ENCODE results near the gene BAIAP2L2.
A peak's percentile ranks its signal among the peaks of the same experiment; 100 is the strongest.
"Not testable (repeated sequence)": the region's sequence is repeated elsewhere in the genome, so short reads cannot be mapped to it uniquely, and the experiment has no call there.

Gene BAIAP2L2

GRCh38 chr22:38085501-38085900 lies 25.0 kb downstream of the BAIAP2L2 start:
- Mint-ChIP-seq H3K4me1 (peaks cover 4 to 14% of the 10 kb centered on the region in 2 donors), H3K27ac (no peak overlapping the region), H3K36me3 (peaks cover 7 to 10% of the 10 kb centered on the region in 2 donors), H3K4me3 (no peak overlapping the region), H3K27me3 (peaks cover 20 to 65% of the 10 kb centered on the region in 2 donors), H3K9me3 (no peaks in the 10 kb centered on the region)
- DNase-seq: no peak
- no peak for ATAC-seq (replicated peaks)

DNA sequence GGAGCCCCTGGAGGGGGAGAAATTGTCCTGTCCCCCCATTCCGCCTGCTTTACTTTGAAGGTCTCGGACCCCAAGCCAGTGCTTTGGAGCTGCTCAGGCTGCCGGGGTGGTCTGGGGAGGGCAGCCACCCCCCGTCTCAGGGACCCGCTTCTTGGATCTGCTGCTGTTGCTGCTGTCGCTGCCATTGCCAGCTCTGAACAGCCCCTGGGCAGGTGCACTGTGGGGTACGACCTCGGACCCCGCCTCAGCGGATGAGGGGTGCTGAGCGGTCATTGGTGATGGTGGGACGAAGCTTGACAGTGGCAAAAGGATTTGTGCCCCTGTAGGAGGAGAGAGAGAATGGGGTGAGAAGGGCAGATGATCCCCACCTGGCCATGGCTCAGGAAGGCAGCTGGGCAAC lies 25.4 kb downstream of the BAIAP2L2 start:
- Mint-ChIP-seq H3K27me3 (peaks cover 24 to 67% of the 10 kb centered on the region in 2 donors), H3K27ac (no peak overlapping the region), H3K4me1 (peaks cover 4 to 14% of the 10 kb centered on the region in 2 donors), H3K9me3 (no peaks in the 10 kb centered on the region), H3K4me3 (no peak overlapping the region), H3K36me3 (peaks cover 10% of the 10 kb centered on the region in 2 donors)
- DNase-seq (no peak), ATAC-seq (replicated peaks) (no peak)

DNA sequence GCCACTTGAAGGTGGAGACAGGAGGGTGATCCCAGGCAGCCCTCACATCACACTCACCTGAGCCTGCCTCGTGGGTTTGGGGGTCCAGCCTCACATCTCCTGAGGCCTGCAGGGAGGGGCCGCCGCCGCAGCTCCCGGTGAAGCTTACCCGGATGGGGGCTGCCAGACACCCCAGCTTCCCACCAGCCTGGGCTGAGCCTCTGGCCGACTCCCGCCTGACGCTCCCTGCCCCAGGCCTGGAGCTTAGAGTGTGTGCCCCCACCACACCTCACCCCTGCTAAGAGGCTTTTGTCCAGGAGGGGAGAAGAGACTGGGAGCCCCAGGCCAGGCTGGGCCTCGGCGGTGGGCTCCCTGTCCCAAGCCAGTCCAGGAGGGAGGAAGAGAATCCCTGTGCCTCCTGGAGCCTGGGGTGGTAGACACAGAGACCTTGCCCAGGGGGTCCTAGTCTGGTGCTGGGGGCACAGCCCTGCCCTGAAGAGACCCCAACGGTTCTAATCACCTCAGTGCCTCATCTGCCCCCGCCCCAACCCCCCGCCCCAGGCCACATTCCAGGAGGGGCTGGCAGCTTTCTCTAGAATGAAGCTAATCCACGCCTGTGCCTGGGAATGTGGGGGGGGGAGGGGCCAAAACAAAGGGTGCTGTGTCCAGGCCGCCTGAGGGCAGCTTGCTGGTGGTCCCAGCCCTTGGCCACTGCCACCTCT lies 26.4 kb downstream of the BAIAP2L2 start, which contains the start of gene SLC16A8:
TSS of gene SLC16A8 (minus strand) at position 254 of the 701 bp plus-strand sequence. CDS start 1,311 bp downstream, outside the sequence.
- no peak within 1 kb of the TSS for H3K27ac Mint-ChIP-seq
- no peak for ATAC-seq (replicated peaks)
- no peak for DNase-seq
- H3K36me3 Mint-ChIP-seq: peaks cover 14 to 16% of the 10 kb centered on the region in 2 donors
- no peak within 1 kb of the TSS for H3K4me3 Mint-ChIP-seq
- H3K4me1 Mint-ChIP-seq: peaks cover 4 to 14% of the 10 kb centered on the region in 2 donors
- no peaks in the 10 kb centered on the region for H3K9me3 Mint-ChIP-seq
- peaks cover 29 to 68% of the 10 kb centered on the region in 2 donors for H3K27me3 Mint-ChIP-seq

DNA sequence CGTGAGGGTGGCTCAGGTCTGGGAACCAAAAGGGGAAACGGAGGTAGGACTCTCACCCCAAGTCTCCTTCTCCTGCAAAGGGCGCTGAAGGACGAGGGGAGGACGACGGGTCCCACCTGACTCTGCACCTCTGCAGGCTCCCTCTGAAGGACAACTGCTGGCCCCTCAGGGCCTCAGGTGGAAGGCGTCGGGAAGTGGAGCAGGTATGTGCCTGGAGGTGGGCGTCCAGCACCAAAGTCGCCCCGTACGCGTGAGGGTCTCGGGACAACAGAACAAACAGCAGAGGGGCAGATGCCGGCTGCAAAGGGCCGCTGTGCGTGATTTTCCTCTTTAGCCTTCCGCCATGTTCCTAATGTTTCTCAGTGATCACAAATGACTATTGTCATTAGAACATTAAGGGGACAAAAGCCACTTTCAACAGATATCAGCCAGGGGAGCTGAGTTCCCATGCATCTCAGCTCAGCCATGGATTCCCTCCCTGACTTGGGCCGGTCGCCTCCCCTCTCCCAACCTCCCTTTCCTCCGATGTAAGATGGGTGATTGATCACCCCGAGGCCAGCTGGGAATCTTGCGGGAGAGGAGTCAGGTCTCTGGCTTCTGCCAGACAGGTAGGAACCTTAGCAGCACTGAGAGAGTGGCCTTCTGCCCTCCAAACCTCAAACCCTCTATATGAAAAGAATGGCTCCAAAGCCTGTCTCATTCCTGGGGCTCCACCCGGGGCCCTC lies 27.3 kb downstream of the BAIAP2L2 start:
- no peak for ATAC-seq (replicated peaks)
- Mint-ChIP-seq H3K27me3 (peaks cover 26 to 65% of the 10 kb centered on the region in 2 donors), H3K27ac (no peak overlapping the region), H3K36me3 (peaks cover 13 to 16% of the 10 kb centered on the region in 2 donors), H3K4me1 (peaks cover 4 to 14% of the 10 kb centered on the region in 2 donors), H3K4me3 (no peak overlapping the region), H3K9me3 (no peaks in the 10 kb centered on the region)
- DNase-seq: no peak

- no peak for DNase-seq
- Mint-ChIP-seq H3K9me3 (no peaks in the 10 kb centered on the region), H3K4me1 (peaks cover 4 to 14% of the 10 kb centered on the region in 2 donors), H3K36me3 (peaks cover 9 to 10% of the 10 kb centered on the region in 2 donors), H3K27ac (no peak overlapping the region), H3K4me3 (peak overlapping the region; percentile 25 to 50), H3K27me3 (peaks cover 17 to 55% of the 10 kb centered on the region in 2 donors)
- peak; percentile 61 to 64 for ATAC-seq (replicated peaks)
These were observed 28.3 kb downstream of the BAIAP2L2 start for GRCh38 chr22:38081941-38082828.

- peak overlapping the region; percentile 21 to 39 for H3K4me3 Mint-ChIP-seq
- H3K36me3 Mint-ChIP-seq: peaks cover 9 to 10% of the 10 kb centered on the region in 2 donors
- H3K27me3 Mint-ChIP-seq: peaks cover 17 to 53% of the 10 kb centered on the region in 2 donors
- ATAC-seq (replicated peaks) (peak in 1 of 2 donors; percentile 3), DNase-seq (no peak)
- no peaks in the 10 kb centered on the region for H3K9me3 Mint-ChIP-seq
- no peak overlapping the region for H3K27ac Mint-ChIP-seq
- H3K4me1 Mint-ChIP-seq: peaks cover 4 to 14% of the 10 kb centered on the region in 2 donors
These were observed 28.9 kb downstream of the BAIAP2L2 start for GRCh38 chr22:38081636-38081940.

- Mint-ChIP-seq H3K27me3 (peaks cover 17 to 48% of the 10 kb centered on the region in 2 donors), H3K27ac (no peak overlapping the region), H3K36me3 (peaks cover 7 to 9% of the 10 kb centered on the region in 2 donors), H3K9me3 (no peaks in the 10 kb centered on the region), H3K4me3 (peak overlapping the region in 1 of 2 donors; percentile 63), H3K4me1 (peaks cover 4 to 14% of the 10 kb centered on the region in 2 donors)
- ATAC-seq (replicated peaks): peak; percentile 52 to 61
- no peak for DNase-seq
These were observed 29.4 kb downstream of the BAIAP2L2 start for GRCh38 chr22:38080850-38081635.

GRCh38 chr22:38080474-38080849 lies 30.0 kb downstream of the BAIAP2L2 start:
- Mint-ChIP-seq H3K9me3 (no peaks in the 10 kb centered on the region), H3K27me3 (peaks cover 17 to 47% of the 10 kb centered on the region in 2 donors), H3K4me1 (peaks cover 4 to 14% of the 10 kb centered on the region in 2 donors), H3K36me3 (peaks cover 8 to 9% of the 10 kb centered on the region in 2 donors), H3K27ac (peak overlapping the region; percentile 57), H3K4me3 (no peak overlapping the region)
- DNase-seq: no peak
- ATAC-seq (replicated peaks): no peak

- DNase-seq (no peak), ATAC-seq (replicated peaks) (no peak)
- no peaks in the 10 kb centered on the region for H3K9me3 Mint-ChIP-seq
- H3K27ac Mint-ChIP-seq: no peak overlapping the region
- peaks cover 8 to 11% of the 10 kb centered on the region in 2 donors for H3K36me3 Mint-ChIP-seq
- peaks cover 17 to 46% of the 10 kb centered on the region in 2 donors for H3K27me3 Mint-ChIP-seq
- no peak overlapping the region for H3K4me3 Mint-ChIP-seq
- peaks cover 4 to 14% of the 10 kb centered on the region in 2 donors for H3K4me1 Mint-ChIP-seq
These were observed 30.7 kb downstream of the BAIAP2L2 start for GRCh38 chr22:38079804-38080203.

DNA sequence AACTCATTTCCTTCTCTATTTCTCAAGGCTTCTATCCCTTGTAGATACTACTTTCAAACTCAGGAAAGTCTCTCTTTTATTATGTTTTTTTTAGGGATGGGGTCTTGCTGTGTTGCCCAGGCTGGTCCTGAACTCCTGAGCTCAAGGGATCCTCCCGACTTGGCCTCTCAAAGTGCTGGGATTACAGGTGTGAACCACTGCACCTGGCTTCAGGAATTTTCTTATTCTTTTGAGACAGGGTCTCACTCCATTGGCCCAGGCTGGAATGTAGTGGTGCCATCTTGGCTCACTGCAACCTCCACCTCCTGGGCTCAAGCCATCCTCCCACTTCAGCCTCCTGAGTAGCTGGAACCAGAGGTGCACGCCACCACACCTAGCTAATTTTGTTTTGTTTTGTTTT lies 31.3 kb downstream of the BAIAP2L2 start:
- not testable (repeated sequence) for H3K9me3 Mint-ChIP-seq; H3K4me3 Mint-ChIP-seq; DNase-seq; ATAC-seq (replicated peaks); H3K27ac Mint-ChIP-seq
- Mint-ChIP-seq H3K36me3 (peaks cover 8 to 13% of the 10 kb centered on the region in 2 donors), H3K4me1 (peaks cover 4 to 14% of the 10 kb centered on the region in 2 donors), H3K27me3 (peaks cover 17 to 42% of the 10 kb centered on the region in 2 donors)

DNA sequence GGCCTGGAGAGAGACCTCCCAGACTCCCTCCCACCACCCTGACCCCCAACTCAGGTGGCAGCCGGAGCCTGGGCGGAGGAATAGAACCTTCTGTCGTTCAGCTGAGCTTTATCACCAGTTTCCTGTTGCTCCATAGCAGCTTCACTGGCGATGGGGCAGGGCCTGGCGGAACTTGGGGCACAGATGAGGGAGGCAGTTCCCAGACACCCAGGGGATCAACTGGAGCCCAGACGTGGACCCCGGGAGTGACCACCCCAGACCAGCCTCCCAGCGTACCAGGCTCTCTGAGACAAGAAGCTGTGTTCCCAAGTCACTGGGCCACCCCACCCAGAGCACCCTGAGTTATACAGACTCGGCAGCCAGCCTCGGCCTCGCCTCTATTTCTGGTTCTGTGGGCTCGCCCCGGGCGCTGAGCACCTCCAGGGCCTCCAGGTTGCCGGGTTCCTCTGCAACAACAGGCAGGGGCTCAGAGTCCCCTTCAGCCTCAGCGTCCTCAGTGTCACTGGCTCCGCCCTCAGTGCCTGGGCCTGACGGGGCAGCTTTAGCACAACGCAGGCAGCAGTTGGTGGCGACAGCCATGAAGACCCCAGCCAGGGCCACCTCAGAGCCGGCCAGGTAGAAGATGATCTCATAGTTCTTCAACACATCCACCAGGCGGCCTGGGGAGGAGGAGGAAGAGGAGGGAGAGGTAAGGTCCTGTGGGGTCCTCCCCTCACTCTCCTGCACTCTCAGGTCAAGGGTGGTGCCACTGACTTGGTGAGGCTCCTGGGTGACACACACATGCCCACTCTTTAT lies 32.2 kb downstream of the BAIAP2L2 start:
- Mint-ChIP-seq H3K4me1 (peaks cover 4 to 14% of the 10 kb centered on the region in 2 donors), H3K36me3 (peaks cover 14 to 20% of the 10 kb centered on the region in 2 donors), H3K27ac (no peak overlapping the region), H3K4me3 (no peak overlapping the region), H3K27me3 (peaks cover 15 to 33% of the 10 kb centered on the region in 2 donors), H3K9me3 (no peaks in the 10 kb centered on the region)
- ATAC-seq (replicated peaks): no peak
- DNase-seq: no peak

DNA sequence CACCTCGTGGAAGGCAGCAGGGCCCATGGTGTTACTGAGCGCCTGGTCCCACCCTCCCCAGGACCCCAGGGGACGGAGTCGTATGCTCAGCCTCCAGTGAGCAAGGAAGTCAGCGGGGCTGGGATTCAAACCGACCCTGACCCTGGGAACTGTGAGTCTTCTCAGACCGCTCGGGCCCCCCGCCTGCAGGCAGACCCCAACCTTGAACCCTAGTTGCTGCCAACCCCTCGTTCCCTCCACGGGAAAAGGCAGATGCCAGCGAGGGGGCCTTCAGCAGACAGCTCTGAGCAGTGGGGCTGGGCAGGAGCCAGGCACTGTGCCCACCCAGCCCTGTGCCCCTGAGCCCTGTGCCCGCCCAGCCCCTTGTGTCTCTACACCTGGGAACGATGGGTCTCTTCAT lies 32.9 kb downstream of the BAIAP2L2 start:
- Mint-ChIP-seq H3K36me3 (peaks cover 20 to 26% of the 10 kb centered on the region in 2 donors), H3K4me3 (no peak overlapping the region), H3K27ac (no peak overlapping the region), H3K4me1 (peaks cover 4 to 11% of the 10 kb centered on the region in 2 donors), H3K9me3 (no peaks in the 10 kb centered on the region), H3K27me3 (peaks cover 10 to 26% of the 10 kb centered on the region in 2 donors)
- ATAC-seq (replicated peaks) (no peak), DNase-seq (no peak)

DNA sequence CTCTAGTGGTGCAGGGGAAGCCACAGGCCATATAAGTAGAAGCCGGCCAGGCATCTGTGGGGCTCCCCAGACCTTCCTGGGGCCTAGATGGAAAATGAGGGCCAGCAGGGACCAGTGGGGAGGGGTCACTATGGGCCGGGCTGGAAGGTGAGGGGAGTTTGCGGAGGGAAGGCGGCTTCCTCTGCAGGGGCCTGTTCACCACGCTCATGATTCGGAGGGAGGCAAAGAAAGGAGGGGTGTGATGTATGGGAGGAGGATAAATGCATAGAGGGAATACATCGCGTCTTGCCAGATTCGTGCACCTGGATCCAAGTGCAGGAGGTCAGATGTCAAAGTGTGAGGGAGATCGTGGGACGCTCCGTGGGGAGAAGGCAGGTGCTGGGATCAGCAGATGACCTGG lies 33.4 kb downstream of the BAIAP2L2 start:
- Mint-ChIP-seq H3K4me1 (peaks cover under 1 to 6% of the 10 kb centered on the region in 2 donors), H3K36me3 (peaks cover 25 to 31% of the 10 kb centered on the region in 2 donors), H3K27ac (no peak overlapping the region), H3K9me3 (no peaks in the 10 kb centered on the region), H3K27me3 (peaks cover 10 to 21% of the 10 kb centered on the region in 2 donors), H3K4me3 (no peak overlapping the region)
- DNase-seq (no peak), ATAC-seq (replicated peaks) (no peak)
